HUES48 (cell line): Measurements from ENCODE around the gene TDRD1.

ENCODE experiments used
- H3K27ac ChIP-seq: one replicate; pipeline ENCODE4 v1.7.0; 2013; ENCODE audit warnings: low read depth, low read length, inconsistent platforms
- H3K27me3 ChIP-seq: 2 replicates; pipeline ENCODE4 v1.6.1; 2013; ENCODE audit warnings: mild to moderate bottlenecking, low read length; ENCODE audit not compliant: control insufficient read depth, insufficient read depth
- H3K36me3 ChIP-seq: 2 replicates; pipeline ENCODE4 v1.6.1; 2013; ENCODE audit warnings: low read length; ENCODE audit not compliant: control insufficient read depth, insufficient read depth
- H3K4me1 ChIP-seq: 2 replicates; pipeline ENCODE4 v1.6.1; 2013; ENCODE audit warnings: mild to moderate bottlenecking, low read length; ENCODE audit not compliant: control insufficient read depth, insufficient read depth
- H3K4me3 ChIP-seq: 2 replicates; pipeline ENCODE4 v1.5.1; 2013; ENCODE audit warnings: mild to moderate bottlenecking, low read depth, low read length
- H3K9ac ChIP-seq: 2 replicates; pipeline ENCODE4 v1.6.1; 2013; ENCODE audit warnings: mild to moderate bottlenecking, low read depth, low read length, moderate library complexity
- H3K9me3 ChIP-seq: 2 replicates; pipeline ENCODE4 v1.6.1; 2013; ENCODE audit warnings: low read length; ENCODE audit not compliant: control insufficient read depth, insufficient read depth

The TDRD1 gene

GRCh38 chr10:114163062-114163461 lies 16.1 kb upstream of the TDRD1 start:
- H3K9me3 ChIP-seq, result no peaks in the 10 kb centered on the region
- H3K27me3 ChIP-seq, result no peaks in the 10 kb centered on the region
- no peak overlapping the region for H3K27ac ChIP-seq
- peaks cover 19% of the 10 kb centered on the region for H3K36me3 ChIP-seq
- peak overlapping the region; percentile 20; the same call in 1 of the 2 replicates for H3K9ac ChIP-seq
- peaks cover 21% of the 10 kb centered on the region for H3K4me1 ChIP-seq
- no peak overlapping the region for H3K4me3 ChIP-seq

GRCh38 chr10:114166043-114166442 lies 13.1 kb upstream of the TDRD1 start:
- H3K4me3 ChIP-seq, result peak overlapping the region; percentile 12; the same call in 1 of the 2 replicates
- H3K36me3 ChIP-seq, result peaks cover 22% of the 10 kb centered on the region
- H3K9ac ChIP-seq, result no peak overlapping the region
- peak overlapping the region; percentile 0 for H3K27ac ChIP-seq
- peaks cover 21% of the 10 kb centered on the region for H3K4me1 ChIP-seq
- H3K9me3 ChIP-seq, result peaks cover 6% of the 10 kb centered on the region; the same call in 1 of the 2 replicates
- H3K27me3 ChIP-seq, result no peaks in the 10 kb centered on the region

- Histone ChIP-seq H3K4me3 (peak overlapping the region; percentile 12; the same call in 1 of the 2 replicates), H3K9ac (no peak overlapping the region)
Measured at GRCh38 chr10:114166494-114166893, 12.7 kb upstream of the TDRD1 start.

GRCh38 chr10:114167985-114168384 lies 11.2 kb upstream of the TDRD1 start:
- Histone ChIP-seq H3K4me1 (peaks cover 31% of the 10 kb centered on the region), H3K9me3 (peaks cover 6% of the 10 kb centered on the region; the same call in 1 of the 2 replicates), H3K36me3 (peaks cover 10% of the 10 kb centered on the region), H3K9ac (no peak overlapping the region), H3K4me3 (no peak overlapping the region), H3K27me3 (no peaks in the 10 kb centered on the region), H3K27ac (no peak overlapping the region)

More at GRCh38 chr10:114166494-114166893, 12.7 kb upstream of the TDRD1 start:
- H3K36me3 ChIP-seq, result peaks cover 22% of the 10 kb centered on the region
- peak overlapping the region; percentile 0 for H3K27ac ChIP-seq
- peaks cover 21% of the 10 kb centered on the region for H3K4me1 ChIP-seq
- H3K9me3 ChIP-seq, result peaks cover 6% of the 10 kb centered on the region; the same call in 1 of the 2 replicates
- H3K27me3 ChIP-seq, result no peaks in the 10 kb centered on the region

GRCh38 chr10:114168450-114169009 lies 10.6 kb upstream of the TDRD1 start:
- Histone ChIP-seq H3K9me3 (peaks cover 6% of the 10 kb centered on the region; the same call in 1 of the 2 replicates), H3K27me3 (no peaks in the 10 kb centered on the region), H3K4me3 (no peak overlapping the region), H3K4me1 (peaks cover 31% of the 10 kb centered on the region), H3K9ac (no peak overlapping the region), H3K36me3 (peaks cover 7% of the 10 kb centered on the region), H3K27ac (no peak overlapping the region)

- Histone ChIP-seq H3K4me1 (peaks cover 12% of the 10 kb centered on the region; the same call in 1 of the 2 replicates), H3K36me3 (peaks cover 7% of the 10 kb centered on the region), H3K27me3 (no peaks in the 10 kb centered on the region), H3K27ac (no peak overlapping the region), H3K9me3 (peaks cover 6% of the 10 kb centered on the region; the same call in 1 of the 2 replicates), H3K9ac (no peak overlapping the region), H3K4me3 (peak overlapping the region; percentile 95)
Measured at GRCh38 chr10:114172216-114172615, 6.9 kb upstream of the TDRD1 start.

- Histone ChIP-seq H3K27ac (peak overlapping the region; percentile 98), H3K9me3 (peaks cover 6% of the 10 kb centered on the region; the same call in 1 of the 2 replicates), H3K36me3 (peaks cover 7% of the 10 kb centered on the region), H3K27me3 (no peaks in the 10 kb centered on the region), H3K4me3 (peak overlapping the region; percentile 95), H3K4me1 (peaks cover 12% of the 10 kb centered on the region; the same call in 1 of the 2 replicates), H3K9ac (peak overlapping the region; percentile 86)
Measured at GRCh38 chr10:114172776-114173602, 6.2 kb upstream of the TDRD1 start.

- Histone ChIP-seq H3K4me3 (peak overlapping the region; percentile 95), H3K27me3 (no peaks in the 10 kb centered on the region), H3K36me3 (peaks cover 7% of the 10 kb centered on the region), H3K9me3 (peaks cover 4% of the 10 kb centered on the region; the same call in 1 of the 2 replicates), H3K9ac (peak overlapping the region; percentile 86), H3K4me1 (peaks cover 12% of the 10 kb centered on the region; the same call in 1 of the 2 replicates), H3K27ac (peak overlapping the region; percentile 98)
Measured at GRCh38 chr10:114173603-114173920, 5.6 kb upstream of the TDRD1 start.

- Histone ChIP-seq H3K27me3 (no peaks in the 10 kb centered on the region), H3K9me3 (no peaks in the 10 kb centered on the region), H3K36me3 (peaks cover 7% of the 10 kb centered on the region), H3K4me3 (peak within 1 kb of the TSS; percentile 95), H3K4me1 (peaks cover 12% of the 10 kb centered on the region; the same call in 1 of the 2 replicates), H3K9ac (peak within 1 kb of the TSS; percentile 86), H3K27ac (peak within 1 kb of the TSS; percentile 98)
Measured at GRCh38 chr10:114173921-114174694, 5.0 kb upstream of the TDRD1 start, which contains the start of gene CCDC186. Gene CCDC186, minus strand, starts transcription at chr10:114174203. Its CDS starts 10,935 bp downstream, at chr10:114163268.

GRCh38 chr10:114174695-114175188 lies 4.4 kb upstream of the TDRD1 start:
- no peaks in the 10 kb centered on the region for H3K9me3 ChIP-seq
- H3K27ac ChIP-seq, result no peak overlapping the region
- H3K27me3 ChIP-seq, result no peaks in the 10 kb centered on the region
- H3K4me3 ChIP-seq, result peak overlapping the region; percentile 95
- peaks cover 17% of the 10 kb centered on the region for H3K4me1 ChIP-seq
- H3K36me3 ChIP-seq, result peaks cover 7% of the 10 kb centered on the region
- 0 out of 2 replicates have a peak overlapping the region, but pooled peaks have one; percentile 6 for H3K9ac ChIP-seq
